Thyroid gland (tissue), 4 donors: ENCODE measurements around the gene DDX39B. TPM values are rescaled to one million over a fixed set of nuclear protein-coding genes. Genes with fewer than 3 reads are reported as not detected.

ENCODE experiments used
- DNase-seq, 2 donors: peaks; one replicate each; pipeline ENCODE4 v3.0.0-alpha.2; 2019
- H3K27ac ChIP-seq, 3 donors: fragments of 200-600 bp; sonication (generic); 1 replicate in 2 of 3; 2 replicates in 1 of 3; pipeline ENCODE4 v1.5.1; 2016 to 2019; ENCODE audit warnings: mild to moderate bottlenecking in 1 of 3, moderate library complexity in 1 of 3
- H3K27me3 ChIP-seq: fragments of 200-600 bp; sonication (generic); one replicate; pipeline ENCODE4 v1.5.1; 2019
- H3K36me3 ChIP-seq, 2 donors: fragments of 200-600 bp; sonication (generic); one replicate each; pipeline ENCODE4 v1.5.1; 2016 to 2019
- H3K4me1 ChIP-seq, 2 donors: fragments of 200-600 bp; sonication (generic); one replicate each; pipeline ENCODE4 v1.5.1; 2017 to 2019
- H3K4me3 ChIP-seq, 3 donors: fragments of 200-600 bp; sonication (generic); replicated peaks in 1 of 3; 1 replicate in 2 of 3; 2 replicates in 1 of 3; pipeline ENCODE4 v1.5.1; 2016; ENCODE audit warnings: mild to moderate bottlenecking in 1 of 3
- H3K9me3 ChIP-seq: fragments of 200-600 bp; sonication (generic); one replicate; pipeline ENCODE4 v1.5.1; 2017
- CTCF ChIP-seq, 6 experiments: fragments of 200-600 bp in 3 of 6; fragments of 450-650 bp in 3 of 6; sonication (generic) in 3 of 6; IDR thresholded peaks; one replicate each; pipeline ENCODE4 v1.5.1; 2016 to 2019; ENCODE audit warnings: antibody characterized with exemption in 6 of 6, mild to moderate bottlenecking in 2 of 6, inconsistent platforms in 1 of 6, moderate library complexity in 1 of 6
- POLR2A ChIP-seq, 2 donors: fragments of 450-650 bp; IDR thresholded peaks; one replicate each; pipeline ENCODE4 v1.6.1; 2017; ENCODE audit warnings: antibody characterized with exemption in 2 of 2, mild to moderate bottlenecking in 2 of 2, moderate library complexity in 1 of 2
- WGBS, 2 donors: methylation state at CpG; one replicate each; pipeline ENCODE4 v1.1.5; 2017; 5-methylcytosine and 5-hydroxymethylcytosine counted together
- intact Hi-C: fragments of 100-400 bp; cut with DNase I; formaldehyde crosslinking; loops from one replicate; pipeline ENCODE4 v1.15.1; 2023
- total RNA-seq, 4 donors: library from RNA; depleted of rRNA; stranded (reverse); fragments of >200 nt; gene quantifications; one replicate each; pipeline ENCODE4 v1.2.3, GENCODE V29; 2016

The DDX39B gene
- total RNA-seq, 4 donors from 2014 or later, result 296 to 339 (median 314) TPM

GRCh38 chr6:31572041-31572911 is 30.5 kb upstream of the DDX39B start, which contains the start of gene LTA:
TSS of gene LTA (plus strand) at chr6:31572289. CDS start at chr6:31572743, 454 bp downstream.
- TF ChIP-seq CTCF (IDR thresholded peaks at IDR 0.05), result no peak
- no peak for TF ChIP-seq POLR2A (IDR thresholded peaks at IDR 0.05)
- WGBS, 2 donors, result 86 to 89% methylated on average over 27 of the region's 27 CpGs
- no peaks in the 10 kb centered on the region for H3K9me3 ChIP-seq
- no peaks in the 10 kb centered on the region for H3K36me3 ChIP-seq
- no peaks in the 10 kb centered on the region for H3K27me3 ChIP-seq
- intact Hi-C loops, result no loop called here
- DNase-seq, result no peak
- H3K4me3 ChIP-seq, result no peak within 1 kb of the TSS
- H3K27ac ChIP-seq, result no peak within 1 kb of the TSS
- H3K4me1 ChIP-seq, result no peaks in the 10 kb centered on the region

GRCh38 chr6:31569861-31570536 is 28.2 kb upstream of the DDX39B start:
- Histone ChIP-seq H3K27me3 (no peaks in the 10 kb centered on the region), H3K36me3 (no peaks in the 10 kb centered on the region), H3K27ac (no peak overlapping the region), H3K4me1 (no peaks in the 10 kb centered on the region), H3K4me3 (no peak overlapping the region), H3K9me3 (no peaks in the 10 kb centered on the region)
- TF ChIP-seq CTCF (IDR thresholded peaks at IDR 0.05), result no peak
- no peak for TF ChIP-seq POLR2A (IDR thresholded peaks at IDR 0.05)
- WGBS, 2 donors, result 70 to 80% methylated on average over 1 of the region's 1 CpG
- no peak for DNase-seq
- intact Hi-C loops, result no loop called here

- Histone ChIP-seq H3K9me3 (no peaks in the 10 kb centered on the region), H3K36me3 (no peaks in the 10 kb centered on the region), H3K4me1 (no peaks in the 10 kb centered on the region), H3K27me3 (no peaks in the 10 kb centered on the region), H3K27ac (no peak overlapping the region), H3K4me3 (no peak overlapping the region)
- no peak for DNase-seq
- TF ChIP-seq CTCF (IDR thresholded peaks at IDR 0.05) (no peak), POLR2A (IDR thresholded peaks at IDR 0.05) (no peak)
- 55 to 82% methylated on average over 3 of the region's 3 CpGs for WGBS, 2 donors
- intact Hi-C loops, result no loop called here
These were observed 26.7 kb upstream of the DDX39B start for GRCh38 chr6:31568537-31568961.

- H3K27me3 ChIP-seq, result no peaks in the 10 kb centered on the region
- DNase-seq, result no peak
- intact Hi-C loops, result no loop called here
- WGBS, 2 donors, result 42 to 55% methylated on average over 9 of the region's 9 CpGs
- no peaks in the 10 kb centered on the region for H3K9me3 ChIP-seq
- no peaks in the 10 kb centered on the region for H3K4me1 ChIP-seq
- no peak overlapping the region for H3K4me3 ChIP-seq
- no peak overlapping the region for H3K27ac ChIP-seq
- TF ChIP-seq POLR2A (IDR thresholded peaks at IDR 0.05) (no peak), CTCF (IDR thresholded peaks at IDR 0.05) (no peak)
- no peaks in the 10 kb centered on the region for H3K36me3 ChIP-seq
These were observed 25.9 kb upstream of the DDX39B start for GRCh38 chr6:31567531-31568370.
